Middle frontal gyrus (tissue), 1 donor: ENCODE measurements around the gene CCDC57.

Source experiments
- DNase-seq: peaks from one replicate; pipeline ENCODE4 v3.0.0-alpha.2; 2015; ENCODE audit warnings: low spot score; ENCODE audit errors: extremely low spot score

Gene CCDC57

GRCh38 chr17:82108038-82108437 lies 104.6 kb downstream of the CCDC57 start:
- no peak for DNase-seq

- DNase-seq, result no peak
Observed at GRCh38 chr17:82107341-82107860, 105.2 kb downstream of the CCDC57 start.

GRCh38 chr17:82106688-82107305 lies 105.8 kb downstream of the CCDC57 start:
- no peak for DNase-seq

GRCh38 chr17:82105882-82106687 lies 106.6 kb downstream of the CCDC57 start:
- no peak for DNase-seq

DNA sequence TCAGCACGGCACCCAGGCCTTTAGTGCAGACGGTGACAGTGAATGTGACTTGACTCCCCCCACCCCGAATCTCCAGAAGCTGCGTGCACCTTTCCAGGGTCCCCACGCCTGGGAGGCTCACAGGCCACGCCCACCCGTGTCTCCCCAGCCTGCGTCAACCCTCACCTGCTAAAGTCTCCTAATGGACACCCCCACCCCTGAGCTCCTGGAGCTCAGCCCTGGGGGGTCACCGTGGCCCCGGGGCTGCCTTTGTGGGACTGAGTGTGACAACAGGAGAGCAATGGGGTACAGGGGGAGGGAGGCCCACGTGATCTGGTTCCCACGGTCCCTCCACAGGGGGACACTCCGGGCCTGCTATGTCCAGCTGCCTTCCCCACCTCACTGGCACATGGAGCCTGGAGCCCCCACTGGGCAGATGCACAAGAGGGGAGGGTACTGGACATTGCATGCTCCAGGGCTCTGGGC lies 107.2 kb downstream of the CCDC57 start:
- no peak for DNase-seq

GRCh38 chr17:82104797-82105416 lies 107.7 kb downstream of the CCDC57 start:
- no peak for DNase-seq

- no peak for DNase-seq
Observed at GRCh38 chr17:82103553-82104451, 108.8 kb downstream of the CCDC57 start.

- no peak for DNase-seq
Observed at GRCh38 chr17:82101767-82102679, 110.6 kb downstream of the CCDC57 start.

DNA sequence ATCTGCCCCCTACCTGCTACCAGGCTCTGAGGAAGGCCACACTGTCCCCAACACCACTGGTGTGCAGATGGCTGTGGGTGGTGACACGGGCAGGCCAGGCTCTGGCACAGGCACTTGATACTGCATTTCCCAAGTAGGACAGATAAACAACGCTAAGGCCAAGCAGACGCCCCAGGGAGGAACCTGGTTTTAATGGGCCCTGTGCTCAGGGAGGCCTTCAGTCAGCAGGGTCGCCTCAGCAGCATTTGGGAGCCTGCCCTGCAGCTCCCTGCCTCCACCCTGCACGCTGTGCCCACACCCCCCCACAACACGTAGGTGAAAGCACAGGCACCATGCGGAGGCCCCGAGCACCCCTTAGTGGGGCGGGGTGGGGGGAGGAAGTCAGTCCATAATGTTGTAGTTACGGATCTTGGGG lies 111.3 kb downstream of the CCDC57 start:
- DNase-seq, result no peak

- no peak for DNase-seq
Observed at GRCh38 chr17:82100502-82101298, 111.9 kb downstream of the CCDC57 start.

DNA sequence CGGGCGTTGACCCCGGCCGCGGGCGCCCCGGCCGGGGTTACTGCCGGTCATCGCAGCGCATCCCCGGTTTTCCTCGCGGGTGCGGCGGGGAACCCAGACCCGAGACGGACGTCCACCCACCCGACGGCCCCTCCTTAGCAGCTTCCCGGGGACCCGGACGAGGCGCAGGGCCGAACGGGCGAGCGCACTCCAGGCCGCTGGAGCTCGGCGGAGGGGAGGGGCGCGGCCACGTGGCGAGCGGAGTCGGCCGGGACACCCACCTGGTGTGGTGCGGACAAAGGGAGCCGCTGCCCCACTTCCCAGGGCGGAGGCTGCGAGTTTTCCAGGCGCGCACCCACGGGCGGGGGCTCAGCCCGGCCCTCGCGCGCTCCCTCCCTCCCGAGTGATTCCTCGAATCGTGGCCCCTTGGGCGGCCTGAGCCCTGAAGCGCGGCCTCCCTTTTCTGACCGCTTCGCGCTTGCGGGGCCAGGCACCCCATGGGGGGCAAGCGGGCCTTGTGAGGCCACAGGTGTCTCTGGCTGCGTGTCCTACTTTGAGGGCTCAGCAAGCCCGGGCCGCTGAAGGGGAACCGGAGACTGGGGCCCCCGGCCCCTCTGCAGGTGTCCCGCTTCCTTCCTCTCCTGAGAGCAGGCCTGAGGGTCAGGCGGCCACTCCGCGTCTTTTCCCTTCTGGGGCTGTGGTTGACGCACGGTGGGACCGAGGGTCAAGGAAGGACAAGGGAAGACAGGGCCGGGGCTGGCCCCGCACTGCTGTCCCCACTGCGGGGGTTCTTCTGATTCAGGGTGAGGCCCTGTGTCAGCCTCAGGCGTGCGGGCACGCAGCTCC lies 113.5 kb downstream of the CCDC57 start:
- no peak for DNase-seq

DNA sequence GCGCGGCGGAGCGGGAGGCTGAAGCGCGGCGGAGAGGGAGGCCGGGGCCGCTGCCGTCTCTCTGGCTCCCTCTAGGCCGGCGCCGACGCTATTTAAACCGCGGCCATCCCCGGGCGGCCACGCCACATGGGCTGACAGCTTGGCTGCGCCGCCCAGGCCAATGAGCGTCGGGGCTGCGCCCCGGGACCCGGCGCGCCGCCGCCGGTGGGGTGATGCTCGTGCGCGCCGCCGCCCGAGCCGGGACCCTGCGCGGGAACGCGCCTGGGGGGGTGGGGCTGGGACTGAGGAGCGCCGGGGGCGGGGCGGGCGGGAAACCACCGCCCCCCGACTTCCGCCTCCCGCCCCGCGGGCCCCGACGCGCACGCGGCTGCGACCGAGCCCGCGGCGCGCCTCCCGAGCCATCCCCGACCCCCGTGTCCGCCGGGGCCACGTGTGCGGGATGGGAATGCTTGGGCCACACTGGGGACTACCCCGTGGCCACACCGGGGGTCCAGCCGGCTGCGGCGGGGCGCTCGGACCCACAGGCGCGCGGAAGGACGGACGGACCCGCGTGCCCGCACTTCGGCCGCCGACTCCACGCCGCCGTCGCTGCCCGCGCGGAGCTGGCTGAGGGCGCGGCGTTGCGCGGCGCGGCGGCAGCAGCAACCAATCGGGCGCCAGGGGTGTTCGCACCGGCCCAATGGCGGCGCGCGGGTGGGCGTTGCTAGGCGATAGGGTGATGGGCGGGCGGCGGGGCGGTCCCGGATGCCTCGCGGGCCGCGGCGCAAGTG lies 114.3 kb downstream of the CCDC57 start, which contains the start of gene FASN:
TSS of gene FASN (minus strand) at position 68 of the 770 bp plus-strand sequence. CDS start 1,791 bp downstream, outside the sequence.
- DNase-seq, result peak; percentile 94

- no peak for DNase-seq
Observed at GRCh38 chr17:82097919-82098168, 114.8 kb downstream of the CCDC57 start.

- no peak for DNase-seq
Observed at GRCh38 chr17:82097184-82097918, 115.3 kb downstream of the CCDC57 start.

DNA sequence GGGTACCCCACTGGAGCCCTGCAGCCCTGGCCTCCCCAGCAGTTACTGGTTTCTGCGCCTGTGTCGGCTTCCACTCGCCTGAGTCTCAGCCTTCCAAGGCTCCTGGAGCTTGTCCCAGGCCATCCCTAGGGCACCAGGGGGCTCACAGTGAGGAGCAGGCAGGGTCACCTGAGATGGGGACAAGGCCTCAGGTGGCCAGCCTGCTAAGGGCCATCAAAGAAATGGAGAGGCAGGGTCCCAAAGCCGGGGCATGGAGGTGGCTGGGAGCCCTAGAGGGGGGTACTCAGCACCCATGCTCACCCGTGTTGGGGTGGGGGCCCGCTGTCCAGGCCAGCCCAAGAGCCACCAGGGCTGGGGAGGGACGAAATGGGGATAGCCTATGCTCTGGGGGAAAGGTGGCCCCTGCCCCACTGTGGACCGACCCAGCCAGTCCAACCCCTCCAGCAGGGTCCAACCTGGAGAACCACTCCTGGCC lies 115.9 kb downstream of the CCDC57 start:
- DNase-seq, result no peak

- DNase-seq, result no peak
Observed at GRCh38 chr17:82095777-82096708, 116.6 kb downstream of the CCDC57 start.
